HG03097 (cell line): ENCODE data around the gene TMEM260.

ENCODE experiments used
- ATAC-seq: cut with Tn5 transposase; IDR thresholded peaks from one replicate; pipeline ENCODE4 v1.9.1; 2021; ENCODE audit not compliant: unreplicated experiment, low FRiP score

TMEM260 gene

DNA sequence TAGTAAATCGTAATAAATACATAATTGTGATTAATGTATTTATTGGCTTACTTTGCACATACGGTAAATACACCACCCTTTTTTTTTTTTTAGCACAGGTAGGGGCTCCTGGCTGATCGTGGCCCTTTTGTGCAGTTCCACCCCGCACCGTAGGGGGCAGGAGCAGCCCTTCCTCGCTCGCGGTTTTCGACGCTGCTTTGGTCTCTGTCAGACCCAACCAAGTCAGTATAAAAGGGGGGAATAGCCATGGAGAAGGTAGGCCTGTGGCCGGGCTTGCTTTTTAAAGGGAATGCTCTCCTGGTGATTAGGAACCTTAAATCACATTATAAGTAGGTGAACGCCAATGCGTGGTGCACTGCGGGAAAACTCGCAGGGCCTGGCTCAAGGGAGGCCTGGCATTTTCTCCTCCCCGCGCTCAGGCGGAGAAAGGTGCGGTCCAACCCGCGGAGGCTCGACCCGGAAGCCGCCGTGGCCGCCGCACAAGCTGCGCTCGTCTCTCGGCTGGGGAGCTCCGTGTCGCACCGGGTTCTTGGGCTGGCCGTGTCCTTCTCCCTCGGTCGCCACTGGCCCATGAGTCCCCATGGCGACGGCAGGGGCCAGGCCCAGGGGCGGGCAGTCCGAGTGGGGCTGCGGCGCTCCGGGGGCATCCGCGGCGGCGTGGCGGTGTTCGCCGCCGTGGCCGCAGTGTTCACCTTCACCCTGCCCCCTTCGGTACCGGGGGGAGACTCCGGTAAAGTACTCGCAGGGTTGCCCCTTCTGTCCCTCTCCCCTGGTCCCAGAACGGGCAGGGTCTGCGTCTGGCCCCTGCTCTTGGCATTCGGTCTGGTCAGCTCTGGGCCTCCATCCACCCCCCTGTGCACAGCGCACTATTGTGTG is at the start of gene TMEM260:
Gene TMEM260, plus strand, starts transcription at position 454 of the 876 bp plus-strand sequence. Its CDS starts 117 bp downstream, at position 571.
- peak; percentile 87 for ATAC-seq

DNA sequence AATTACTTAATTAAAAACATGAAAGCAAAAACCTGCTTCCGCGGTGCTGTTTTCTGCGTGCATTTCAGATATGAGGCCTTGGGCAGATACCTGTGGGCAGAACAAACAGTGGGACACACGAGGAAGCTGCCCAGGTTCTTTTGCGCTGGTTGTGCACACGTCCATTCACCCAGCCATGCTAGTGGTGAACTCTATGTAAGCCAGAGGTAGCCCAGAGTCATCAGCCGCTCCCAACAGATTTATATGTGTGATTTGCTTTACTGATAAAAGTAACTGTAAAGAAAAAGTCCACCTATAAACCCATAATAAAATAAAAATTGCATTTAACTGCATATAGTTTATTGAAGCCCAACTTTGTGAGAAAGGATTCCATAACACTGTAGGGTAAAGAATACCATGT is 47.1 kb upstream of the TMEM260 start:
- ATAC-seq = no peak

GRCh38 chr14:56534656-56535055 is 44.9 kb upstream of the TMEM260 start:
- no peak for ATAC-seq

DNA sequence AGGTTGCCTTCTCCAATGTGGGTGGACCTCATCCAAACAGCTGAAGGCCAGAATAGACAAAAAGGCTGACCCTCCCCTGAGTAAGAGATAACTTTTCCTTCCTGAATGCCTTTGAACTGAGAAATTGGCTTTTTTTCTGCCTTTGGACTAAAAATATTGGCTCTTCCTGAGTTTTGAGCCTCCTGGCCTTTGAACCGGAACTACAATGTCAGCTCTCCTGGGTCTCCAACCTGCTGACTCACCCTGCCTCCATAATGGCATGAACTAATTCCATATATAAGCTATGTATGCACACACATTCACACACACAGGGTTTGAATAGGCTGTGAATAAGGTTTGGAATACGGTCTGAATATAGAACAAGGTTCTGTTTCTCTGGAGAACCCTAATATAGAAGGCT is 39.7 kb upstream of the TMEM260 start:
- no peak for ATAC-seq

- no peak for ATAC-seq
Measured at GRCh38 chr14:56543436-56543835, 36.2 kb upstream of the TMEM260 start.

DNA sequence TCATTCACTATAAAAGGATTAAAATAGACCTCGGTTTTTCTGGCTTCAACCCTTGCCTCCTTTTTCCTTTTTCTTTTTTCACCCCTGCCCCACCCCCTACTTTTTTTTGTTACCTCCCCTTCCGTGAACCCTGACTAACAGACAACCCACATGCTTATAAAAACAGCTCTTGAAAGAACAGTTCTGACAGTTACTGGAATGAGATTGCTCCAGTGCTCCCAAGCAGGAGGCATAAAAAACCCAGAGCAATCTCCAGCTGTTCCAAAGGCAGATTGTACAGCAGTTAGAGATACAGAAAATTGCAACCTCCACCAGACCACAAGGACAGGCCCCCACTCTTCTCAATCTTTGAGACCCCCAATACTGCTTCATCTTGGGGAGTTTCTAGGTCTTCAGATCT is 29.9 kb upstream of the TMEM260 start:
- no peak for ATAC-seq

DNA sequence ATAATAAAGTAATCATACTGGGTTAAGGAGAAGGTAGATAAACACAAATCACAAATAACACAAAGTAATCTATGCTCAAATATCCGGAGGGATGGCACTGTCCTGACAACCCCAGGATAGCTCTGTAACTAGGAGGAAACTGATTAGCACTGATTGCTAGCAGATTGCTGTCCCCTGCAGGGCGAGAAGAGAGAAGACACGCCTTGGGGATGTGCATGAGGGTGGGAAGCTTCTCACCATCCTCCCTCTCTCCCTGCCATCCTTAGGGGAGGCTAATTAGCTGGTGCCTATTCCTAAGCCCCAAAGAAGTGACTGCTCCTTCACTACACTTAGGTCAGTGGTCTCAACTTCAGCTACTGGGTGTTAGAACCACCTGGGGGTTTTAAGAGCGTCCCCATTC is 27.0 kb upstream of the TMEM260 start:
- ATAC-seq = no peak

DNA sequence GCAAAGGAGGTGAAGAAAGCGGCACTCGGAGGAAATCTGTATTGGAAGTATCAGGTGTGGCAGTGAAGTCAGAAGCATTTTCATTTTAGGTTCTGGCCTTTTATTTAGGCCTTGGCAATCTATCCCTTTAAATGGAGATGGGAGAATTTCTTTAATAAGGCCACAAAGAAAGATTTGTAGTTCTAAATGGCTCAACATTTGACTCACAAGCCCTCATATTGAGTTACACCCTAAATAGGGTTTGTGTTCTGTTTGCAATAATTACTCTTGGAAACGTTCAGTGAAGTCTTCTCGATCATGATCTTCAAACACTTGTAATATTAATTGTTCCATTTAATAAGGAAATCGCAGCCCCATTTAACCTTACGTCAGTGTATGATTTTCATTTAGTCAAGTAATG is 25.3 kb upstream of the TMEM260 start:
- ATAC-seq = no peak

DNA sequence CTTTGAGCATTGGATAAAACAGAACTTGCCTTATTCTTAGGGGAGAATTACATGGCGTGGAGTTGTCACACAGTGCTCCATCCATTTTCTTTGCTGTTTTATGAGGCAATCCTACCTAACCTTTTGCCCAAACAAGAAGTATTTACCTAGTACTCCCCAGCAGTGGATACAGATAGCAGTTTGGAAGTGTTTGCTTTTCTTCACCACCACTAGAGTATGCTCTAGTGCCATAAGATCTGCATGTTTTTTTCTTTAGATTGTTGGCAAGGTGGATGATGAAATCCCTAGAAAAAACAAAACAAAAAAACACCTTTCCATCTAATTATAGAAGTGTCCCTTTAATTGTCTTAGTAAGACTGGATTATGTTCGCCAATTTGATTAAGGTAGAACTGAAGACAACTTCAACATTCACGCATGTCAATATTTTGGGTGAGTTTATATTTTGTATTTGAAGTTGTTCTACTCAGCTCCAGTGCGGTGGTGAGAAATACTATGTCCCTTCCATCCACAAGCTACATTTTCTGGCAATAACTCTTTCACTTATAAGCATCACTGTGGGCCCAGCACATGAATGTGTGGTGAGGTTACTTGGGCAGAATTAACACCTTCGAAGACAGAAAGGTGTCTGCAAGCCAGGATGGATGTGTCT is 23.6 kb upstream of the TMEM260 start:
- ATAC-seq = no peak

- ATAC-seq = no peak
Measured at GRCh38 chr14:56559182-56559581, 20.4 kb upstream of the TMEM260 start.

DNA sequence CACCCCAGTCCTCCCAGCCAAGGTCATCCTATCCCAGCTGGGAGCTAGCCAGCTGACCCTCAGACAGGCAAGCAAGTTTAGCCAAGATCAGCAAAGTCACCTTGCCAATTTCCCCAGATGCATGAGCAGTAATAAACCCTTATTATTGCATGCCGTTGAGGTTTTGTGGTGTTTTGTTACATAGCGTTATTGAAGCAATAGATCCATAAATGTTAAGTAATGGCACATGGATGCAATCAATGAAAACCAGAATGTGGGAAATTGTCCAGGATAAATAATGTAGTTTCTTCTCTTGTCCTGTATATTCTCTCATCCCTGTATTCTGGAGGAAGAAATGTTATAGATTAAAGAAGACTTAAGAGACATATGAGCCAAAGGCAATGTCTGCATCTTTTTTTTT is 18.0 kb upstream of the TMEM260 start:
- ATAC-seq = no peak

DNA sequence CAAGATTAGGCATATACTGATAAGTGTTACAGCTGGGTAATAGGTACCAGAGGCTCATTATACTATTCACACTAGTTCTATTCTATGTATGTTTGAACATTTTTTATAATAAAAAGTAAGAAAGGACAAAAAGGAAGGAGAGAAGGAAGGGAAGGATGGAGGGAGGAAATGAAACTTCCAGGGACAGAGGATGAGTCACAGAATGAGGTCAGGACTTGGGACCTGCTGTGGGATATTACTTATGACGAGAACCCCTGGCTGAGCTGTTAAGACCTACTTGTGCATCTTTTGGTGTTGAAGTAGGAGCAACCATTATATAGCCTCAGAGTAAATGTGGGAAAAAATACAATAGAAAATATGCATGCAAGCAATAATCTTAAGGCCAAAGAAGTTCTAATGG is 16.7 kb upstream of the TMEM260 start:
- no peak for ATAC-seq

- ATAC-seq = no peak
Measured at GRCh38 chr14:56569174-56569573, 10.4 kb upstream of the TMEM260 start.

GRCh38 chr14:56570295-56570694 is 9.3 kb upstream of the TMEM260 start:
- ATAC-seq = no peak

GRCh38 chr14:56580221-56580711 is 668 bp downstream of the TMEM260 start:
- ATAC-seq = no peak

DNA sequence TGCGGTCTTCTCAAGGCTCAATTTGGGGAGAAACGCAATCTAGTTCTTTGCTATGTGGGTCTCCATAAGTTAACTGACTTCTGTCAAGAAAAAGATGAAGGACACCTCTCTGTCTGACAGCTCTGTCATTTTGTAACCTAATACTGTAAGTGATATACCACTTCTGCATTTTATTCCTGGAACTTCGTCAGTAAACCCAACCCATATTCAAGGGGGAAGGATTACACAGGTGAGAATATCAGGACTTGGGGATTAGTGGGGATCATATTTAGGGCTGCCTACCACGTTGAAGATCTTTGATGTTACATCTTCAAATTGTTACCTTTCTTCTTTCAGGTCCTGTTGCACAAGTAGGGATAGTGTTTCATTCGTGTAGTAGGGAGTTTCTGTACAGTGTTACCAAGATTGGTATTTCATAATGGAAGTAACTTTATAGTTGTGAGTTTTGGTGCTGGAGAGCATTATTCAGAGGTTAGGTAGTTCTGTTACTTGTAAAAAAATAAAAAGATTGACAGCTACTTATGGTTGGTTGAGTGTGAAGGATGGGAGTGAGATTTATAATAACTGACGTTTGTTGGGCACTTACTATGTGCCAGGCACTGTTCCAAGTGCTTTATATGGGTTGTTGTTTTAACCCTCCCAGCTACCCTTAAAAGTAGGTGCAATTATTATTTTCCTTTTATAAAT is 1.6 kb downstream of the TMEM260 start:
- no peak for ATAC-seq

- ATAC-seq = no peak
Measured at GRCh38 chr14:56585461-56586084, 6.0 kb downstream of the TMEM260 start.

DNA sequence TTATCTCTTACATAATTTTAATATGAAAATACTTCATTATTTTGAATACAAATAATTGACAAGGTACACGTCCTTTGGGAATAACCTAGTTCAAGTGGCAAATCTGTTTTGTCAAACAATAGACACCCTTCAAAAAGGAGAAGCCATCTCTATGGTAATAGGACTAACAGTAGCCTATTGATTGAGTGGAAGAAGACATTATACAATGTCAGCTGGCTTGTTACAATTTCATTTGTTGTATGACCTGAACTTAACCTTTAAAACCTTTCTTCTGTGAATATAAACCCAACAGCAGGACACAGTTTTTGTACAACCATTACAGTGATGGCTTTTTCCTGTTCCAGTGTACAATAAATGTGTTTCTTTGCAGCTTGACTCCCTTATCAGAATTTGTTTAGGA is 8.1 kb downstream of the TMEM260 start:
- no peak for ATAC-seq

DNA sequence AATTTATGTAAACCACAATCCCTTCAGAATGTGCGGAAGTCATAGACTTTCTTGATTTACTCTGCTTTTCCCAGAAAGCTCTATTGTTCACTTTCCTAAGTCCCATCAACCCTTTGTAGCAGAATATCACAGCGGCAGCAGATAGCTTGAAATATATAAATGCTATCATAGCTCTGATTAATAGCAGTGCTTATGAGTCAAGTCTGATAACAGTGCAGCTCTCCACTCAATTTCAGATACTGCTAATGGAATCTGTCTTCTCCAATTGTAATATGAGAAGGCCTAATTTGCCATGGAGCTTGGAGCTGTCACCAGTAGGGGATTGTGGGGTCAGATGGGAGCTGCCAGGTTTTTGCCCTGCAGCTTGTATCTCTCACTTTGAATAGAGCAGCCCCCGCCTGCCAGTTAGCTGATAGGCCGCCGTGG is 10.9 kb downstream of the TMEM260 start:
- ATAC-seq = no peak

- ATAC-seq = no peak
Measured at GRCh38 chr14:56592746-56593544, 13.3 kb downstream of the TMEM260 start.
